Astrocyte of the spinal cord (primary cell): ENCODE data around the gene ABCC1.

Experiments used
- DNase-seq: peaks from one replicate; pipeline ENCODE4 v3.0.0; 2011; ENCODE audit warnings: low read depth, low spot score
- H3K4me3 ChIP-seq: 2 replicates; pipeline ENCODE4 v1.5.1; 2011; ENCODE audit warnings: low read depth, mild to moderate bottlenecking, low read length, moderate library complexity
- in situ Hi-C: cut with HindIII; loops from 2 replicates; pipeline ENCODE4 v1.10.0; 2017; ENCODE audit warnings: low sequenced_read_pairs
- TF ChIP-seq, protein P1 (sequence below): IDR thresholded peaks from 2 replicates; pipeline ENCODE4 v1.5.1; 2012; ENCODE audit warnings: low read depth, mild to moderate bottlenecking, low read length, inconsistent platforms

The ABCC1 gene

DNA sequence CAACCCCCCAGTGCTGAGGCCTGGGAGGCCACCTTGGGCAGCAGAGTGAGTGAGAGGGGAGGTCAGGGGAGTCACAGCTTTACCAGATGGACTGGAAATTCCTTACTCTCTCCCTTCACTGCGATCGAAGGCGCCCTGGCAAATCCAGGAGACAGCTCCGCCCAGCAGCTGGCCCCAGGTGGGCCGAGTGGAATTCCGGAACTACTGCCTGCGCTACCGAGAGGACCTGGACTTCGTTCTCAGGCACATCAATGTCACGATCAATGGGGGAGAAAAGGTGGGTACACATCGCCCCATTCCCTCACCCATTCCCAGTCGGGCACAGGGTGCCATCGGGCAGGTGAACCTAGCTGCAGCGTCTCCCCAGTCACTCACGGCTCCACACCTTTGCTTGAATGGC is 182.2 kb downstream of the ABCC1 start:
- DNase-seq, result no peak
- no peak overlapping the region for H3K4me3 ChIP-seq
- TF ChIP-seq, protein P1, sequence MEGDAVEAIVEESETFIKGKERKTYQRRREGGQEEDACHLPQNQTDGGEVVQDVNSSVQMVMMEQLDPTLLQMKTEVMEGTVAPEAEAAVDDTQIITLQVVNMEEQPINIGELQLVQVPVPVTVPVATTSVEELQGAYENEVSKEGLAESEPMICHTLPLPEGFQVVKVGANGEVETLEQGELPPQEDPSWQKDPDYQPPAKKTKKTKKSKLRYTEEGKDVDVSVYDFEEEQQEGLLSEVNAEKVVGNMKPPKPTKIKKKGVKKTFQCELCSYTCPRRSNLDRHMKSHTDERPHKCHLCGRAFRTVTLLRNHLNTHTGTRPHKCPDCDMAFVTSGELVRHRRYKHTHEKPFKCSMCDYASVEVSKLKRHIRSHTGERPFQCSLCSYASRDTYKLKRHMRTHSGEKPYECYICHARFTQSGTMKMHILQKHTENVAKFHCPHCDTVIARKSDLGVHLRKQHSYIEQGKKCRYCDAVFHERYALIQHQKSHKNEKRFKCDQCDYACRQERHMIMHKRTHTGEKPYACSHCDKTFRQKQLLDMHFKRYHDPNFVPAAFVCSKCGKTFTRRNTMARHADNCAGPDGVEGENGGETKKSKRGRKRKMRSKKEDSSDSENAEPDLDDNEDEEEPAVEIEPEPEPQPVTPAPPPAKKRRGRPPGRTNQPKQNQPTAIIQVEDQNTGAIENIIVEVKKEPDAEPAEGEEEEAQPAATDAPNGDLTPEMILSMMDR, result no peak
- in situ Hi-C loops, result no loop called here

- no peak for DNase-seq
Measured at GRCh38 chr16:16133943-16134604, 184.7 kb downstream of the ABCC1 start.

GRCh38 chr16:16136588-16136987 is 187.2 kb downstream of the ABCC1 start:
- TF ChIP-seq, protein P1, result no peak
- H3K4me3 ChIP-seq, result no peak overlapping the region
- in situ Hi-C loops, result no loop called here
- no peak for DNase-seq

More at GRCh38 chr16:16133943-16134604, 184.7 kb downstream of the ABCC1 start:
- in situ Hi-C loops, result no loop called here
- H3K4me3 ChIP-seq, result no peak overlapping the region
- TF ChIP-seq, protein P1, result no peak

DNA sequence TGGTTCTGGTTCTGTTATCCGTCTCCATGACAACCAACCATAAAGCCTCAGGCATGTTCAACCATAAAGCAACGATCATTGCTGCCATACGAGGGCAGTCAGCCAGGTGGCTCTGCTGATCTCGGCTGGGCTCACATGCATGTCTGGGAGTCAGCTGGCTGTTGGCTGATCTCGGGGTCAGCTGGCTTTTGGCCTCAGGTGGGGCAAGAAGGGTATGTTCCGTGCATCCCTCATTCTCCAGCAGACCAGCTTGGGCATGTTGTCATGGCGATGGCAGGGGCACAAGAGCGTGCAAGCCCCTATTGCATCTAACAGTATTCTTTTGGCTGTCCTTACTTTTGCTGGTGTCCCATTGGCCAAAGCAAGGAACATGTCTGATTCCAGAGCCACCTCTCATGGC is 187.7 kb downstream of the ABCC1 start:
- DNase-seq, result no peak
- in situ Hi-C loops, result no loop called here
- no peak overlapping the region for H3K4me3 ChIP-seq
- TF ChIP-seq, protein P1, result no peak

DNA sequence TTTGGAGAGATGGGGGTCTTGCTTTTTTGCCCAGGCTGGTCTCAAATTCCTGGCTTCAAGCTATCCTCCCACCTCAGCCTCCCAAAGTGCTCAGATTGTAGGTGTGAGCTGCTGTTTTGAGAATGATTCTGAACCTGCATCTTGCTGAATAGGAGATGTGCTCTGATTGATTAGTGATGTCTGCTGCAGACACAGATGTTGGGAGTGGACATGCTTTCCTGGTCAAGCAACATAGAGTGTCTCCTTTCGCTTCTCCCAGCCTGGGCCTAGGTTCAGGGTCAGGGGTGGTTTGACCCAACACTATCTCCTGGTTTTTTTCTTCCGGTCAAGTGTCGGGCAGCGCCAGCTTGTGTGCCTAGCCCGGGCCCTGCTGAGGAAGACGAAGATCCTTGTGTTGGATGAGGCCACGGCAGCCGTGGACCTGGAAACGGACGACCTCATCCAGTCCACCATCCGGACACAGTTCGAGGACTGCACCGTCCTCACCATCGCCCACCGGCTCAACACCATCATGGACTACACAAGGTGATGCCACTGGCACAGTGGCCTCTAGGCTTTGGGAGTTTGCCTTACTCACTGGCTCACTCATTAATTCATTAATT is 188.7 kb downstream of the ABCC1 start:
- in situ Hi-C loops, result no loop called here

GRCh38 chr16:16139061-16139460 is 189.6 kb downstream of the ABCC1 start:
- TF ChIP-seq, protein P1, result no peak
- in situ Hi-C loops, result no loop called here
- no peak for DNase-seq
- H3K4me3 ChIP-seq, result no peak overlapping the region

More for the DNA sequence above, 188.7 kb downstream of the ABCC1 start:
- TF ChIP-seq, protein P1, result no peak
- H3K4me3 ChIP-seq, result no peak overlapping the region
- no peak for DNase-seq
